HG03342 (cell line): ENCODE results near the gene SSX2B.
"Not testable (repeated sequence)": the region's sequence is repeated elsewhere in the genome, so short reads cannot be mapped to it uniquely, and the experiment has no call there.

Experiments used
- ATAC-seq: cut with Tn5 transposase; IDR thresholded peaks from one replicate; pipeline ENCODE4 v1.9.1; 2021; ENCODE audit warnings: mild to moderate bottlenecking, moderate library complexity; ENCODE audit not compliant: unreplicated experiment

SSX2B gene, protein sequence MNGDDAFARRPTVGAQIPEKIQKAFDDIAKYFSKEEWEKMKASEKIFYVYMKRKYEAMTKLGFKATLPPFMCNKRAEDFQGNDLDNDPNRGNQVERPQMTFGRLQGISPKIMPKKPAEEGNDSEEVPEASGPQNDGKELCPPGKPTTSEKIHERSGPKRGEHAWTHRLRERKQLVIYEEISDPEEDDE

DNA sequence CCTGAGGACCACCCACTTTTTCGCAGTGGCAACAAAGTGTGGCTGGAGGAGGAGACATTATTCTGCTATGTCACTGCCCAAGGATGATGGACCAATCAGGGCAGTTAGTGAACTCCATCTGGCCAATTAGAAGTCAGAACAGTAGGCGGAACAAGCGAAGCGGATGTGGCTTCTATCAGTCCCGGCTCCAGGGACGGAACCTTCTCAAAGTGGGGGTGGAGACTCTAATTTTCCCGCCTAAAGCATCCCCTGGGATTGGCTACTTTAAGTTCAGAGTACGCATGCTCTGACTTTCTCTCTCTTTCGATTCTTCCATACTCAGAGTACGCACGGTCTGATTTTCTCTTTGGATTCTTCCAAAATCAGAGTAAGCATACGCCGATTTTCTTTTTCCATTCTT, at the start of gene SSX2B:
SSX2B (plus strand) TSS at position 301 of the 400 bp plus-strand sequence. CDS start 1,429 bp downstream, outside the sequence.
- not testable (repeated sequence) for ATAC-seq

DNA sequence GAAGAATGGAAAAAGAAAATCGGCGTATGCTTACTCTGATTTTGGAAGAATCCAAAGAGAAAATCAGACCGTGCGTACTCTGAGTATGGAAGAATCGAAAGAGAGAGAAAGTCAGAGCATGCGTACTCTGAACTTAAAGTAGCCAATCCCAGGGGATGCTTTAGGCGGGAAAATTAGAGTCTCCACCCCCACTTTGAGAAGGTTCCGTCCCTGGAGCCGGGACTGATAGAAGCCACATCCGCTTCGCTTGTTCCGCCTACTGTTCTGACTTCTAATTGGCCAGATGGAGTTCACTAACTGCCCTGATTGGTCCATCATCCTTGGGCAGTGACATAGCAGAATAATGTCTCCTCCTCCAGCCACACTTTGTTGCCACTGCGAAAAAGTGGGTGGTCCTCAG, 44.0 kb upstream of the SSX2B start, which contains the start of gene SSX2:
SSX2 (minus strand) TSS at position 101 of the 400 bp plus-strand sequence. CDS start 1,429 bp downstream, outside the sequence.
- ATAC-seq: not testable (repeated sequence)

DNA sequence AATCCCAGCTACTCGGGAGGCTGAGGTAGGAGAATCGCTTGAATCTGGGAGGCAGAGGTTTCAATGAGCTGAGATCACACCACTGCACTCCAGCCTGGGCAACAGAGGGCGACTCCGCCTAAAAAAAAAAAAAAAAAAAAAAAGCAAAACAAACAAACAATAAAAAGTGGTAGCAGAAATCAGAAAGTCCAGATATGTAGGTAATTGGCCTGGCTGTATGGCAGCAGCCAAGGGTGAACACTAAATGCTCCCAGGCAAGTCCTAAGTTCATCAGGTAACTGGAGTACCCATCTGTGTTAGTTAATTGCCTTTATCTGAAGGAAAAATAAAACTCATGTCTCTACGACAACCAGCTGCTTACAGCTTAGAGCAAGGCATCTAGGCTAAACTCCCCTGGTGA, 14.9 kb downstream of the SSX2B start:
- ATAC-seq: not testable (repeated sequence)

DNA sequence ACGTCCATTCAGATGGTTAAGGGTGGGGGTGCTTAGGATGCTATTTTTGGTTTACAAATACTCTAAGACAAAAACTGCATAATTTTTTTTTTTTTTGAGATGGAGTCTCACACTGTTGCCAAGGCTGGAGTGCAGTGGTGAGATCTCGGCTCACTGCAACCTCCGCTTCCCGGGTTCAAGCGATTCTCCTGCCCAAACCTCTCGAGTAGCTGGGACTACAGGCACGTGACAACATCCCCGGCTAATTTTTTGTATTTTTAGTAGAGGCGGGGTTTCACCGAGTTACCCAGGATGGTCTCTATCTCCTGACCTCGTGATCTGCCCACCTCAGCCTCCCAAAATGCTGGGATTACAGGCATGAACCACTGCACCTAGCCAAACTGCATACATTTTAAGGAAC, 22.5 kb downstream of the SSX2B start:
- ATAC-seq: not testable (repeated sequence)

DNA sequence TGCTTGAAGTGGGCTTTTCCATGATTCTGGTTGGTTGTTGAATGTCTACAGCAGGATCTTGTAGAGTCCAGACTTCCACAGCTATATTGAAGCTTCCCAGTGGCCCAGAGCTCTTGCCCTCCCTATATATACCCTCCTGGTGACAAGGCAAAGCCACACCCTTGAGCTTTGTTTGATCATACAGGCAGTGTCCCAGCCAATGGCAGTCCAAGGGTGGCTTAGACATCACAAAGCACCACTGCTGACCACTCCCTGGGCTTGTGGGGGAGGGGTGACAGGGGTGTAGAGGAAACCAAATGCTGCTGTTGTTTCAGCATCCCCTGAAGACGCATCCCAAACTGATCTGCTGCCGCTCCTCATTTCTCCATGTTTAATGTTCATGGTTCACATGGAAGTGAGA, 46.3 kb downstream of the SSX2B start, which contains the start of gene SPANXN5:
SPANXN5 (minus strand) TSS at position 101 of the 400 bp plus-strand sequence; CDS start at position 22, 79 bp downstream.
- ATAC-seq: not testable (repeated sequence)

DNA sequence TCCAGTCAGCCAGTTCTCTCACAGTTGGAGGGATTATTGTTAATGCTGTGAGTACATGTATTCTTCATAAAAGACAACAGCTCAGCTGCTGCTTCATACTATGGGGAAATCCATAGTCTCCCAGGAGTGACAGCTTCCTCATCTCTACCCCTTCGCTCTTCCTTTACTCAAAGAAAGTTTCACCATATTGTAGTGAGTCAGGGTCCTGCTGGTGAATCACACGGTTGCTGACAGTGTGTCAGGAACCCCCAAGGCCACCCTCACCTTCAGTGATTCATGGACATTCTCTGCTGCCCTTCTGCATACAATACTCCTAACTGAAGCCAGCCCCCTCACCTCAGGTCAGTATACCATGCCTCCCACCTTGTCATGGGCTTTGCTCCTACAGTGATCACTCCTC, 53.8 kb downstream of the SSX2B start:
- ATAC-seq: not testable (repeated sequence)
